DND-41 (cell line): ENCODE data around the gene DLL3.

Experiments used
- EZH2 ChIP-seq: IDR thresholded peaks from 3 replicates; pipeline ENCODE4 v1.6.1; 2012; ENCODE audit warnings: borderline replicate concordance, low read depth, mild to moderate bottlenecking, moderate library complexity, low read length, inconsistent platforms; ENCODE audit not compliant: severe bottlenecking
- TF ChIP-seq, protein P1 (sequence below): IDR thresholded peaks from 2 replicates; pipeline ENCODE4 v1.5.1; 2012; ENCODE audit warnings: borderline replicate concordance, low read length, moderate library complexity, mild to moderate bottlenecking; ENCODE audit not compliant: poor library complexity, severe bottlenecking; ENCODE audit errors: extremely low read depth

DNA sequence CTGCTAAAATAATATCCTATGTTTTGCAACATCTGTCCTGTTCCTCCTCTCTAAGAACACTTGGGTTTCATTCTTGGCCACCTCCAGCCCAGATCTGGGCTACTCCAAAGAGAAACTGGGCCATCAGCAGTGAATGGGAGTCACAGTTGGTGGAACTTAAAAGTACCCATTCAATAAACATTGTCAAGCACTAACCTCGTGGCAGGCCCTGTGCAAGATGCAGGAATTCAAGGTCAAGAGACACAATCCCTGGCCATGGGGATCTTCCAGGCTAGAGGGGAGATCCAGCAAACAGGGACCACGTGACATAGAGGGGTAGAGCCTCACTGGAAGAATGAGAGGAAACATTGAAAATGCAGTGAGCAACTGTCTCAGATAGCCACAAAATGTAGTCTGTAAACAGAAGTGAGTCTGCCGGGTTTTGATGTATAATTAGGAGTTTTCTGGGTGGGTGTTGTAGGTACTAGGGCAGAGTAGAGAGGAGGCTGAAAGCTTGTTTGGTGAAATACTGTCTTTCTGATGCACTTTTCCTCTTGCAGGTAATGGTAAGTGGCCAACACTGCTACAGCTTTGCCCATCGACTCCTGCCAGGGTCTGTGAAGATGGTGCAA is 56.1 kb downstream of the DLL3 start:
- TF ChIP-seq, protein P1, sequence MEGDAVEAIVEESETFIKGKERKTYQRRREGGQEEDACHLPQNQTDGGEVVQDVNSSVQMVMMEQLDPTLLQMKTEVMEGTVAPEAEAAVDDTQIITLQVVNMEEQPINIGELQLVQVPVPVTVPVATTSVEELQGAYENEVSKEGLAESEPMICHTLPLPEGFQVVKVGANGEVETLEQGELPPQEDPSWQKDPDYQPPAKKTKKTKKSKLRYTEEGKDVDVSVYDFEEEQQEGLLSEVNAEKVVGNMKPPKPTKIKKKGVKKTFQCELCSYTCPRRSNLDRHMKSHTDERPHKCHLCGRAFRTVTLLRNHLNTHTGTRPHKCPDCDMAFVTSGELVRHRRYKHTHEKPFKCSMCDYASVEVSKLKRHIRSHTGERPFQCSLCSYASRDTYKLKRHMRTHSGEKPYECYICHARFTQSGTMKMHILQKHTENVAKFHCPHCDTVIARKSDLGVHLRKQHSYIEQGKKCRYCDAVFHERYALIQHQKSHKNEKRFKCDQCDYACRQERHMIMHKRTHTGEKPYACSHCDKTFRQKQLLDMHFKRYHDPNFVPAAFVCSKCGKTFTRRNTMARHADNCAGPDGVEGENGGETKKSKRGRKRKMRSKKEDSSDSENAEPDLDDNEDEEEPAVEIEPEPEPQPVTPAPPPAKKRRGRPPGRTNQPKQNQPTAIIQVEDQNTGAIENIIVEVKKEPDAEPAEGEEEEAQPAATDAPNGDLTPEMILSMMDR: no peak
- no peak for TF ChIP-seq EZH2
